HG03280 (cell line): ENCODE measurements around the gene PTGFRN.

Experiments used
- ATAC-seq: cut with Tn5 transposase; IDR thresholded peaks from one replicate; pipeline ENCODE4 v1.9.1; 2021; ENCODE audit warnings: mild to moderate bottlenecking, moderate library complexity; ENCODE audit not compliant: unreplicated experiment

Gene PTGFRN

GRCh38 chr1:116940814-116941599 lies 31.3 kb downstream of the PTGFRN start:
- no peak for ATAC-seq

- no peak for ATAC-seq
Observed at GRCh38 chr1:116941670-116942069, 32.0 kb downstream of the PTGFRN start.

- no peak for ATAC-seq
Observed at GRCh38 chr1:116942344-116942743, 32.6 kb downstream of the PTGFRN start.

- ATAC-seq: no peak
Observed at GRCh38 chr1:116943438-116943837, 33.7 kb downstream of the PTGFRN start.

- ATAC-seq: no peak
Observed at GRCh38 chr1:116944613-116945012, 34.9 kb downstream of the PTGFRN start.

GRCh38 chr1:116945421-116945820 lies 35.7 kb downstream of the PTGFRN start:
- no peak for ATAC-seq

GRCh38 chr1:116945996-116946395 lies 36.3 kb downstream of the PTGFRN start:
- no peak for ATAC-seq

GRCh38 chr1:116947092-116947860 lies 37.6 kb downstream of the PTGFRN start:
- no peak for ATAC-seq

- no peak for ATAC-seq
Observed at GRCh38 chr1:116948046-116948445, 38.3 kb downstream of the PTGFRN start.

GRCh38 chr1:116948642-116949041 lies 38.9 kb downstream of the PTGFRN start:
- ATAC-seq: no peak

GRCh38 chr1:116949213-116949985 lies 39.7 kb downstream of the PTGFRN start:
- no peak for ATAC-seq

- no peak for ATAC-seq
Observed at GRCh38 chr1:116950517-116951199, 40.9 kb downstream of the PTGFRN start.

- no peak for ATAC-seq
Observed at GRCh38 chr1:116951200-116951935, 41.7 kb downstream of the PTGFRN start.

GRCh38 chr1:116952738-116953275 lies 43.1 kb downstream of the PTGFRN start:
- no peak for ATAC-seq

- ATAC-seq: no peak
Observed at GRCh38 chr1:116954440-116954839, 44.7 kb downstream of the PTGFRN start.

- ATAC-seq: no peak
Observed at GRCh38 chr1:116956378-116956777, 46.7 kb downstream of the PTGFRN start.

GRCh38 chr1:116957646-116958045 lies 47.9 kb downstream of the PTGFRN start:
- ATAC-seq: no peak

GRCh38 chr1:116958110-116958509 lies 48.4 kb downstream of the PTGFRN start:
- no peak for ATAC-seq

- no peak for ATAC-seq
Observed at GRCh38 chr1:116958977-116959376, 49.3 kb downstream of the PTGFRN start.

- no peak for ATAC-seq
Observed at GRCh38 chr1:116961606-116962005, 51.9 kb downstream of the PTGFRN start.
